NCI-H128 (cell line): ENCODE results near the gene VAC14.

Source experiments
- DNase-seq: peaks from one replicate; lab custom pipeline; 2025; ENCODE audit not compliant: unreplicated experiment; lab: John Stamatoyannopoulos, UW

VAC14 gene

DNA sequence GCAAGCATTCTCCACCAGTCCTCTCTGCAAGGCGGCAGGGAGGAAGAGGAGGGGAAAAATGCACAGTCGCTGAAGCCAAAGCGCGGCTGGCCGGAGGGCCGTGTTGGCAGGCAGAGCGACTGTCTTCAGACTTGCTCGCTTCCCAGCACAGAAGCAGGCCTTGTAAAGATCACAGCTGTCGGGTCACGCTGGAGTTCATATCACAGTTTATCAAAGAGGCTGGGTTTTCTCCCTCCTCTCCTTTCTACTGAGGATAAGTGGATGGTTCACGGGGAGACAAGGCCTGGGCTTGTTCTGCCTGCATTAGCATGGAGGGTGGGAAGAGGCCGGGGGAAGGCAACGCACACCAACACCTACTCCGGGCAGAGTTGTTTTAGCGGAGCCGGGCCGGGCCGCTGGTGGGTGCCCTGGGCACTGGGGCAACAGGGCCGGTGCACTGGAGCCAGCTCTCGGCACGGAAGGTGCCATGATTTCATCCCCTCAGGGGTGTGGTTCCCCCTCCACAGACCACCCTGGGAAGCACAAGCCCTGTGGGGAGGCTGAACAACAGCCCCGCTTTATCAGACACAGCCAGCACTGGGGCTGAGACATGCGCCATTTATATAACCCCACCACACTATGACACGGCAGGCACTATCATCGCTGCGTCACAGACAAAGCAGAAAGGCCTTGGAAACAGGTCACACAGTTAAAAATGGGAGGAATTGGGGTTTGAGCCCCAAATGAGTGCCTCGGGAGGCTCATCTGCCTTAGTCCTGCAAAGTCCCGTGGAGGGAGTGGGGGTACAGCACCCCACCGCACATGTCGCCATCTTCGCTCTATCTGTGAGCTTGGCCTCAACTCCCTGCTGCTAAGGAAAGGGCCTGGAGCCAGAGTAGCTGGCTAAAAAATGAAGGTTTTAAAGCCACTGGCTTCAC lies 74.8 kb downstream of the VAC14 start:
- no peak for DNase-seq

DNA sequence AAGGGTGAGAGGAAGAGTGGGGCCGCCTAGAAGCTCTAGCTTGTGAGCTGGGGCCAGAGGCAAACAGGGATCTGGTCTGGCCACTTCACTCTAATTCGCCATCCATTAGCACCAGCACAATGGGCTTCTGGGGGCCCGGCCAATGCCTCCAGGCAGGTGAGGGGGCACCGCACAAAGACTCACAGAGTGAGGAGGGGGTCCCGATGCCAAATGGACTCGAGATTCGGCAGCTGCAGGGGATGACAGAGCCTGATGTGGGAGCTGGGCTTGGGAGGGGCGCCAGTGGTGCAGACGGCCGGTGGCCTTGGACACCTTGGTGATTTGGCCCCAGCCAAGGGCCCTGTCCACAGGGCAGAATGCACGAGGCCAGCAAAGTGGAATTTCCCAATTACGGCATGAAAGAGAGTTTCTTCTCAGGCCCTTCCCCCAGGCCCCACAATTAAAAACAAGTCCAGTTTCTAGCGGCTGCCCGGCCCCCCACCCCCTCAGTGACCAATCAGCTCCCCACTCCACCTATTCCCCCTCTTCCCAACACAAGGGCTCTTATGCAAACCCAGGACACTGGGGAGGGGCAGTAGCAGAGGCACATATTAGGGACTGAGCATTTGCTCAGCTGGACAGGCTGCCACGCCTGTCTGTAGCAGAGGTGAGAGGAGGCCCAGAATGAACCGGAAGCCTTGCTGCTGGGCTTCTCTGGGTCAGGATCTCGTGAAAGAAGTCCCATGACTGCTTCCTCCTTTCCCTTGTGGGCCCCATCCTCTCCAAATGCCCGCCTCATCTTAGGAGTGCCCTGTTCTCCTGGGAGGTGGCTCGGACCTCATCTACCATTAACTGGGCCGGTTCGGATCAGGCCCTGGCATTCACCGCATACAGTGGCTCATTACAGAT lies 75.7 kb downstream of the VAC14 start:
- DNase-seq: no peak

DNA sequence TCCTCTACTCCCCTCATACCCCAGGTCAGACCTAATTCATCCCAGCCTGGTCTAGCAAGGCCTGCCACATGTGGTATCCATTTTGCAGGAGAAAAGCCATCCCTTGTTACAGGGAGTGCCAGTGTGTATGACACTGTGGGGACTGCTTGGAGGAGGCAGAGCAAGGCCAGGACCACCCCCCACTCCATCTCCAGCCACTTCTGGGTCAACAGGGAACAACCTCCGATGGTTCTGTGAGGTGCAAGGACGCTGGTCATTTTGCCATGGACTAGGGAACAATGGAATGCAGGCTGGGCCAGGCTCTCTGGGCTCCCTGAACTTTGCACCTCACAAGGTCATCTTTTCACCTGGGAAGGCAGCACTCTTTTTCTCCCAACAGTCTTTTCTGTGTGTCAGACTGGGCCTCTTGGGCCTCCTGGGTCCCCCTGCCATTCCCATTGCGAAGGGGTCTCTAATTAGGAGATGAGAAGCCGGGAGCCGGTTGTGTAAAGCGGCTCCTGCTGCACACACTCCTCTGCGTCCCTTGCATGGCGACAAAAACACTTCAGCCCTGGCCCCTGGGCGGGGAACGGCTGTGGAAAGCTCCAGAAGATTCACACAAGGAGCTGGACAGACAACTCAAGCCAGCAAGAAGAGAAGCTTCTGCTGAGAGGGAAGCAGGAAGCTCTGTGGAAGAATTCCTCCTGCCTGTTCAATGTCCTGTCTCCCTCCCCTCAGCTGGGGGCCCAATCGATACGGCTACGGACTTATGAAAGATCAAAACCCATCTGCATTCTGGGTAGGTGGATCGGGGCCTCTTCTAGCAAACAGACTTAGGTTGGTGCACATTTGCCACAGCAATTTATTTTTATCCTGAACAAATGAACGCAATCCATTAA lies 76.6 kb downstream of the VAC14 start:
- DNase-seq: no peak

DNA sequence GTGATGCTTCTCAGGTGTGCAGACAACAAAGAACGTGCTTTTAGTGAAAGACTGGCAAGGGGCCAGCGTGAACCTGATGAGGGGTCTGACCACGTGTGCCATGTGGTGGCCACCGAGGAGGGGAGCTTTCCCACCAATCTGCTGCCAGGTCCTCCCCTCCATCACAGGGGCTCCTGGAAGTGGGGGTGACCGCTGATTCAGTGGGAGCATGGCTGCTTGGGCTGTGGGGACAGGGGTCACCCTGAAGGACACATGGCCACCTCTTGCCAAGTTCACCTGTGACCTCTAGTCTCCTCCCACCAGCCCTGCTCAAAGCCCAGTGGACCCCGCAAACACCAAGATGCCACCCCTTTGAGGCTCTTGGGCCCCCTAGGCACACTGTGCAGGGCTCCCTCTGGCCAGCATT lies 77.2 kb downstream of the VAC14 start:
- no peak for DNase-seq

GRCh38 chr16:70721202-70721963 lies 79.6 kb downstream of the VAC14 start:
- DNase-seq: no peak

DNA sequence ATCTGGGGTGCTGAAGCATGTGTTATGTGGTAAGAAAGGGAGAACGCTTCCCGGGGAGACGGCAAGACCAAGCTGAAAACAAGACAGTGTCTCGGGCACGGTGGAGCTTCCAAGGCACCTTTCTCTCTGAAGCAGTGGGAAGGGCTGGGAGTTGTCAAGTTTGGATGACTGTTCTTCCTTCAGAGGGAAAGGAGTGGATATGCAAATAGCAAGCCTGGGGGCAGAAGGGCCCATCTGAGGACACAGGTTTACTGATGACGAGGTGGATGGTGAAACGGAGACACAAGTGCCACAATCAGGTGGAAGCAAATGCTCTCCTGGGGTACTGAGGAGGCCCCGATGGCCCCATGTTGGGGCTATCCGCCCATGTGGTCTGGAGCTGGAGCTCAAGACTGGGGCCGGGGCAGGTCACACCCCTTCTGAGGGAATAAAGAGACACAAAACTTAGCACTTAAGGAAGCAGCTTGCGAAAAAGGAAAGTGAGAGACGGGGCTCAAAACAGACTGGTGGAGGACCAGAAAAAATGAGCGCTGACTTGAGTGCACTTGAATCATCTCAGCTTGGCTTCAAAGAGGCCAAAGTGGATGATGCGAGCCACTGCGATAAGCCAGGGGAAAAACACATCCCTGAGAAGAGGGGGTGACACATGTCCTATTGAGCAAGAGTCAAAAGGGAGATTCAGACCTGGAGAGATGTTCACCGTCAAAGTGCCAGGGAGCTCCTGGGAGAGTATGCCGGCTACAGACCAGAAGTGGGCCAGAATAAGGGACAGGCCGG lies 80.3 kb downstream of the VAC14 start:
- DNase-seq: no peak

- no peak for DNase-seq
Observed at GRCh38 chr16:70717065-70717464, 83.9 kb downstream of the VAC14 start.

DNA sequence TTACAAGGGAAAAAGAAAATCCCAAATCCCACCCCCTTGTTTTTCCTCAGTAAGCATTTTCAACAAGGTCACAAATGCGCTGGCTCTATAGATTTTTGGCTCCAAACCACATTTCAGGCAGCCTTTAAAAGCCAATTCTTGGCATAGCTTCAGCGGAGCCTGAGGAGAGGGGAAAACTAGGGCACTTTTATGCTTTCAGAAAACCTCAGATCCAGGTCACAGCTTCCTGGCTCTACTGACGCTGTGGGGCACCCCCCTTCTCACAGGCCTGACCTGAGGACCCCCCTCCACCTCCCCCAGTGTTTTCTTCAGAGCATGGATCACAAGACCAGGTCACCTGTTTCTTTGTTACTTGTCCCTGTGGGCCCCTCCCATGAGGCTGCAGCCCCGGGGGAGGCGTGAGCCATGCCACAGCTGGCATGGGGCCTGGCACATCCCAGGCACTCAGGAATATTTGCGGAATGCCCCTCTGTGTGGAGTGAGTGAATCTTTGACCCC lies 85.0 kb downstream of the VAC14 start:
- DNase-seq: no peak

DNA sequence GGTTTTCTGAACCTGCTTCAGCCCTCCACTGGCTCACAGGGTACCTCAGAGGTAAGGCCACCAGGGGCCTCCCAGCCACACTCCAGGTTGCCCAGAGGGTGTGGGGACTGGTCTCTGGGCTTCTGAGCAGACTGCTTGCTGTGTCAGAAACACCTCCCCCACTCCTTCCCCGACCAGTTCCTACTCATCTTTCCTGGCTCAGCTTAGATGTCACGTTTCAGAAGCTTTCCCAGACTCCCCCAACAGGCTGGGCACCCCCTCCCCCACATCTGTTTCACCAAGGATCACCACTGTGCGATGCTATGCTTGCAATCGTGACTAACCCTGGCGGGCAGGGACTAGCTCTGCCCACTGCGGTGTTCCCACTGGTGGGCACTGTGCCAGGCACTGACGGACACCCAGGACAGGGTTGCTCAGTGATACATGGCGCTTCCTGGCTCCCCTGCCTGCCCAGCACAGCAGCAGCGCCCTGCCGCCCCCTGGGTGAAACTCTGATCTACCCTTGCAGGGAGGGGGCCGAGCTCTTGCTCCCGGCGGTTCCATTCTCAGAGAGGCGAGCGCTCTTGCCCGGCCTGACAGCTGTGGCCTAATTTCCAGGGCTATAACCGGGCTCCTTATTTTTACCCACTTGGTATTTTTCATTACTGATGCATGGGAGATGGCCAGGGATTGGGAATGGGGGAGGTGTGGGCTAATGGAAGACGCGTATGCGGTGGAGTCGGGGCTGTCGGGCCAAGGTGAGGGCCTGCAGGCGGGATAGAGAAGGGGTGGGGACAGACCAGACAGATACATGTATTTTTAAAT lies 85.7 kb downstream of the VAC14 start:
- DNase-seq: no peak

DNA sequence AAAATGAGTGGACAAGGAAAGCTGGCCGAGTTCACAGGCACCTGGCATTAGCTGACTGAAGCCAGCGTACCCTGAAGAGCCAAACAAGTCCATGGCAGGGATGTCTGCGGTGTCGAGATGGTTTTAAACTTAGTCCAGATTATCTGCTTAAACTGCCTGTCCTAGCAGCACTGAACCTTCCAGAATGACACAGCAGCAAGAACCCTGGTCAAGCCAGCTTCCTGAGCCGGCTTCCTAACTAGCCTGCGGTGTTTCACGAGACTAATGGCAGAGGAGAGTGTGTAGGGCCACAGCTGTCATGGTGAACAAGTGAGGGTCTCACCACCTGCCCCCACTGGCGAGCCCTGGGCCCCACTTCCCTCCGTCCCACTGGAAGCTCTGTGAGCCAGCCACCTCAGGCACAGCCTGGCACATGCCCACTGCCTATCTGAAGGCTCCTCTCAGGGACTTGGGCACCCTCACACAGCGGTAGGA lies 86.3 kb downstream of the VAC14 start:
- no peak for DNase-seq

GRCh38 chr16:70713824-70714223 lies 87.1 kb downstream of the VAC14 start:
- no peak for DNase-seq

DNA sequence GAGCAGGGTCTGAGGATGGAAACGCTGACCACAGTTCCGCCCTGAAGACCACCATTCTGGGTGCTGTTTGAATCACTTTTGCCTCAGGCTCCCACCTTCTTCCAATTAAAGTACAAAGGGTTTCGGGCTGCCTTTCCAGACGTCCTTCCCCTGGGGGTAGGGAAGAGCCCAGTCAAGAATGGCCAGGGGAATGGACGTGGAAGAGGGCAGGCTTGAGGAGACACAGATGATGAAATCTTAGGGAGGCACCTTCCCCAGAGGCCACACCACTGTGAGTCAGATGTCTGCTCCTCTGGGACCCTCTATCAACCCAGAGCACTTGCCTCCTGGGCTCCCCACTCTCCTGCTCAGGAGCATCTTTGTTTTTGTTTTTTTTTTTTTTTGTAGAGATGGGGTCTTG lies 87.6 kb downstream of the VAC14 start:
- no peak for DNase-seq

DNA sequence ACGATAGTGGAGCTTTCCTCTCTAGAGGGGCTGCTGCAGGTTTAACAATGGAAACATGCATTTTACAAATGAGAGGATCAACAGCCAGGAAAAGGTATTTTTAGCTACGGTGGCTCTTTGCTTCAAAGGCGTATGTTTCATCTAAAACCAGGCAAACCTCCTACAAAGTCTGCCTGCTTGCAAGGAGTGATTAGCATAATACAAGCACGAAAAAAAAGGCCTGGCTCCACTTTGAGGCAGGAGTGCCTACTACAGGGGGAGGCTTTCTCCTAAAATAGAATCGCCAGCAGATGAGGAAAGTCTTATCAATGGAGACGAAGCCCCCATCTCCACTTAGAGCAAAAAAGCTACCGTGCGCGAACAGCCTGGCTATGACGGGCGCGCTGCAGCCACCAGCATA lies 88.0 kb downstream of the VAC14 start:
- no peak for DNase-seq

- no peak for DNase-seq
Observed at GRCh38 chr16:70712359-70712758, 88.6 kb downstream of the VAC14 start.

DNA sequence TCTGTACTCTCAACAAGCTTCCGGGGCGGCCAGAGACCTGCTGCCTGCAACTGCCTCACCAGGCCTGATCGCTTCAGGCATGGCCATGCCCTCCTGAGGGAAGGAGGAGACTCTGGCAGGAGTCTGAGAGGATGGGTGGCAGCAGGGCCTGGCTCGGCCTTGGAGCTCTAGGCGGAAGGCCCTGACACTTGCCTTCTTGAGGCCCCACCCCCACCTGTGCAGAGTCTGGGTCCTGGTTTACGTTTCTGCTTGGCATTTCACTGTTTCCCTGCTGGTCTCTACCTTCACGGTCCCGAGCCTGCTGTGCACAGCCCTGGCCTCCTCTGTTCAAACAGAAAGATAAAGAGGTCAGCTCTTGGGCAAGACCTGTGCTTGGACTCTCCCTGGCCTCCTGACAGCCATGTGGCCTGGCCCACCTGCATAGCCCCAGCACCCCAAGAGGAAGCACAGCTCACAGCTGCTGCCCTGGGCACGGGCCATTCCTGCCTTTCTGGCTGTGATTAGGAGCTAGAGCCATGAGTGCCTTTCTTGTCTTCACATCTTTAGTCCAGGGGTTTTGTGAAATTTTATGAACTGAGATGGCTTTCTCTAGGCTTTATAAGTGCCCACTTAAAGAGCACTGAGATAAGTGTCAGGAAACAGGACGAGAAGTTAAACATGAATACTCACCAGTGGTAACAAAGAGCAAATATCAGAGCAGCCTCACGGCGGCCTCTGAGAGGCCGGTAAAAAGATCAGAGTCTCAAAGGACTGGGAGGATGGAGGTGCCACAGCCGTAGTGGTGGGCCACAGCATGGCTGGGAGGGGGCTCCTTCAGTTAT lies 89.5 kb downstream of the VAC14 start:
- DNase-seq: no peak

DNA sequence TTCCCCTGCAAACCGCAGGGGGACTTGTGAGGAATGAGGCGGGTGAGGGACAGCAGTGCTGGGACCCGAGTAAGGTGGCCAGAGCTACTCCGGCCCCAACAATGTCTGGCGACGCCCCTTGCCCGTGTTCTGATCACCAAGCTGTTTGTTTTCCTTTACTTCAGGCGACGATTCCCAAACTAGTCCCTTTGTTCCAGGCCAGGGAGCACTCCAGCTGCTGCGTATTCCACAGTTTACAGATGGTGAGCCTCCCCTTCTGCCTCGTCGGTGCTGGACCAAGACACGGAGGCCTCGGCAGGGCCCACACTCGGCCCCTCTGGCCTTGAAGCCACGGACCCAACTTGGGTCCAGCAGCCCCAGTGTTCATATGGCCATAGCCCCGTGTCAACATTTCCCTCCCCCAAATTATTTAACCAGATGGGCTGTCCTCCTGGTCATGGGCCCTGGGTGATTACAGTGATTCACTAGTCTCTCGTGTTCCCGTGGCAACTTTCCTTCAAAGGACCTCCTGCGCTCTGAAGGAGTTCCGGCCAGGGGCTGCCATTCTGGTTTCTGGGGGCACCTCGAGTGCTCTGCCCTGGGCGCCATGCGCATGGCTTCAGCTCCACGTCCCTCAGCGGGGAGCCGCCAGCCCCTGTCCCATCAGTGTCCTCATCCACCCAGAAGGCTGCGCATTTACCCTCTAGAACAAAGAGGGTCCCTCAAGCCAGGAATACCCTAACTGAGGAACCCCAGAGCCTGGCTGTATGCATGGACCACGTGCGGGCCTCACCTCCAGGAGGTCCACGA lies 90.3 kb downstream of the VAC14 start:
- DNase-seq: no peak

- DNase-seq: no peak
Observed at GRCh38 chr16:70709942-70710341, 91.0 kb downstream of the VAC14 start.
